ENCODE measurements around the gene PCGF1.

DNA sequence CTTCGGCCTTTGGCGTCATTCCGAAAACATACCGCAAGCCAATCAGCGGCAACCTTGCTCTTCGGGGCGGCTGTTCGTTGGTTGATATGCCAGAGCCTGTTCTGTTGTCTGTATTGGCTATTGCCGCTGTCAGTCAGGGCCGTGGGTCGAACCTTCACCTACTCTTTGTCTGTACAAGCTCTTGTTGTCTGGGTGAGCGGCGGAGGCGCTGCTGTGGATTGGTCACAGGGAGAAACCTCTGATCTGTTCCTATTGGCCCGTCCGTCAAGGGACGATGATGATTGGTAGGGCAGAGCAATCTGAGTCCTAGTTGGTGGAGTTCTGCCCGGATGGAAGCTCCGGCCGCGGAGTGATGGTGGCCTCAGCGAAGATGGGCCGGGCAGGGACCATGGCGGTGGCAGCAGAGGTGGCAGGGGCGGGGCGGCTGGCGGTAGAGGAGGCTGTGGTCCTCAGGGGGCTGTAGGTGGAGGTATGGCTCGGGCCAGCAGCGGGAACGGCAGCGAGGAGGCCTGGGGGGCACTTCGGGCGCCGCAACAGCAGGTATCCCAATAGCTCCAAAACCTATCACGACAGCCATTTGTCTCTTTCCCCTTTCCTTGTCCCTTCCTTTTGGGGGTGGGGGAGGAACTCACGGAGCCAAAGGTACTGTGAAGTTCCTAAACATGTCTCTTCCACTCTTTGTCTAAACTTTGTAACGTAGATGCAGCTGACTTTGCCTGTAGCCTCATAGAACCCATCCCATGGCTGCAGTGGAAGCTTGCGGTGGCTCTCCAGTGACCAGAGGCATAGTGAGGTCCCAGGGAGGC, 49.2 kb downstream of the PCGF1 start, which contains the start of gene WBP1:
- no peak for TF ChIP-seq CEBPB (IDR thresholded peaks at IDR 0.05; ENCODE audit: borderline replicate concordance, low read depth, low read length)
- no peak for TF ChIP-seq NFIC (IDR thresholded peaks at IDR 0.05; ENCODE audit: low read length)
- TF ChIP-seq, protein P1, sequence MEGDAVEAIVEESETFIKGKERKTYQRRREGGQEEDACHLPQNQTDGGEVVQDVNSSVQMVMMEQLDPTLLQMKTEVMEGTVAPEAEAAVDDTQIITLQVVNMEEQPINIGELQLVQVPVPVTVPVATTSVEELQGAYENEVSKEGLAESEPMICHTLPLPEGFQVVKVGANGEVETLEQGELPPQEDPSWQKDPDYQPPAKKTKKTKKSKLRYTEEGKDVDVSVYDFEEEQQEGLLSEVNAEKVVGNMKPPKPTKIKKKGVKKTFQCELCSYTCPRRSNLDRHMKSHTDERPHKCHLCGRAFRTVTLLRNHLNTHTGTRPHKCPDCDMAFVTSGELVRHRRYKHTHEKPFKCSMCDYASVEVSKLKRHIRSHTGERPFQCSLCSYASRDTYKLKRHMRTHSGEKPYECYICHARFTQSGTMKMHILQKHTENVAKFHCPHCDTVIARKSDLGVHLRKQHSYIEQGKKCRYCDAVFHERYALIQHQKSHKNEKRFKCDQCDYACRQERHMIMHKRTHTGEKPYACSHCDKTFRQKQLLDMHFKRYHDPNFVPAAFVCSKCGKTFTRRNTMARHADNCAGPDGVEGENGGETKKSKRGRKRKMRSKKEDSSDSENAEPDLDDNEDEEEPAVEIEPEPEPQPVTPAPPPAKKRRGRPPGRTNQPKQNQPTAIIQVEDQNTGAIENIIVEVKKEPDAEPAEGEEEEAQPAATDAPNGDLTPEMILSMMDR (CRISPR knock-in tag; IDR thresholded peaks at IDR 0.05), result no peak
